HG02943 (cell line): Measurements from ENCODE around the gene VPS13D.
"Not testable (repeated sequence)": the region's sequence is repeated elsewhere in the genome, so short reads cannot be mapped to it uniquely, and the experiment has no call there.

Source experiments
- ATAC-seq: cut with Tn5 transposase; IDR thresholded peaks from one replicate; pipeline ENCODE4 v1.9.1; 2021; ENCODE audit warnings: mild to moderate bottlenecking, low read depth, moderate library complexity; ENCODE audit not compliant: unreplicated experiment

VPS13D gene

DNA sequence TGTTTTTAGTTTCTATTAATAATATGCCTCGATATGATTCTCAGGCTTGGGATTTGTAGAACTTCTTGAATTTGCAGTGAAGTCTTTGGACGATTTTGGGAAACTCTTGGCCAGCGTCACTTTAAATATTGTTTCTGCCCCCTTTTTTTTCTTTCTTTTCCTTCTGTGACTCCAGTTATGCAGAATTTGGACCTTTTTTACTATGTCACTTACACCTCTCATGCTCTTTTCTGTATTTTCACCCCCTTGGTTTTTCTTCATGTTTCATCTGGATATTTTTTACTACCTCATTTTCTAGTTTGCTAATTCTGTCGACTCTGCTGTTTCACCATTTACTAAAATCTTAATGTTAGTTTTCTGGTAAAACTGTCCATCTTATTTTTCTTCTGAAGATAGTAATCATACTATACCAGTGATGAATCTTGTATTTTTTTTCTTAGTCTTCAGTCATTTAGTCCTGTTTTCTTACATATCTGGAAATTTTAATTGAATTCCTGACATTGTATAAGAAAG is 214.6 kb downstream of the VPS13D start:
- ATAC-seq: no peak

DNA sequence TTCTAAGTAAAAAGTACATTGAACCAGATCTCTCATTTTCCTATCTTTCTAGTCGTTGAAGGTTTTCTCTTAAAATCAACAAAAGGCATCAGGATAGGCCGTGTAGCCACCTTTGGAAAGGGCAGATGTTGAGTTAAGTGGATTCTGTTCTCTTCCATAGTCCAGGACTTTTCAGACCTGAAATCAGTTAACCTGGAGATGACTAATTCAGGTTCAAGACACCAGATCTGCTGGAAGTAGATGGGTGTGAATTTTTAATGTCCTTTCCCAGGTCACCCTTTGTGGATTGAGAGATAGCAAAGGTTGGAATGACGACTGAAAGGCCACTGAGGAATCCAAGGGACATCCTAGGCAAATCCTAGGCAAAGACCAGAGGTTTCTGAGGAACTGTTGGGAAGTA is 215.4 kb downstream of the VPS13D start:
- no peak for ATAC-seq

DNA sequence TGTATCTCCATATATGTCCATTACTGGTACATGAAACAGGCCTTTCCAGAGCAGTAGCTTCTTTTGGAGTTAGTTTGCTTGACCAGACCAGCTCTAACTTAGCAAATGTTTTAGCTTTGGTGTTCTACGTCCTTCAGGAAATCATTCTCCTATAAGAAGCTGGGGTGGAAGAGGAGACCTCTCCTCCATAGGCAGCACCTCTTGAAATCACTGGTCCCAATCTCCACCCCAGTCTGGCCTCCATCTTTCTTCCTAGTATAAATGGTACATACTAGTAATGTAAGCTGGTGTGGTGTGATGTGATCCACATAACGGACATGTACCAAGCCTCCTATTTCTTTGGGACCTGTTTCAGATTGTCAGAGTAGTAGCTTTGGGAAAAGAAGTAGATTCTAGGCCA is 216.8 kb downstream of the VPS13D start:
- no peak for ATAC-seq

DNA sequence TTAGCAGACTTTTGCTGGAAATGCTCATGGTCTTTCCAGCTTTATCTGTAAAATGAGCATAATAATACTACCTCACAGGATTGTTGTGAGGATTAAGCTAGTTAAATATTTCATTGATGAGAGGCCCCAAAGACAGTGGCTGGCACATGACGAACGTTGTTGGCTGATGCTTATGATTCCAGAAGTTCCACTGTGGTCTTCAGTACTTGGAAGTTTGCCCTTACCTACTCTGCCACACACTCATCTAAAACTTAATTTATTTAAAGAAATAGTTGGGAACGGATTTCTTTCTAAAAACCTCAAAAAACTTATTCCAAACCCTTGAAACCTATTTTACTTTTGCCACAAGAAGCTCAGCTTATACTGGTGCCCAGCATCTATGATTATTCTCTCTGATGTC is 217.5 kb downstream of the VPS13D start:
- ATAC-seq: no peak

DNA sequence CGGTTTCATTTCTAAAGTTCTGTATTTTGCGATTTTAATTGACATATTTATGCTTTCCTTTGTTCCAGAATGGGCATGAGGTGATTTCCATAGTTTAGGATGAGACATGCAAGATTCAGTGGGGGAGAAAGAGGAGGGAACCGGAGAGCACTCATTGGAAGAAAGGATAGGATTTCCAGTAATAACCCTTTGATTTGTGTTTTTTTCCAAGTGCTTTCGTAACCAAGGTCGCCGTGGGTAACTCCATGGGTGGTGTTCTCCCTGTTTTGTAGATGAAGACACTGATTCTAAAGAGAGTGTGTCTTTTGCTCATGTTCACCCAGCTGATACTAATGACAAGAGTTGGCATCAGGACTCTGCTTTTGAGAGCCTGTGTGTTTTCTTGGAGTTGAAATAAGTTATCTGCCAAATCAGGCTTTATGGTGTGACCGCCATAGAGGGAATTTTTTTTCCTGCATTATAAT is 218.1 kb downstream of the VPS13D start:
- ATAC-seq: no peak

DNA sequence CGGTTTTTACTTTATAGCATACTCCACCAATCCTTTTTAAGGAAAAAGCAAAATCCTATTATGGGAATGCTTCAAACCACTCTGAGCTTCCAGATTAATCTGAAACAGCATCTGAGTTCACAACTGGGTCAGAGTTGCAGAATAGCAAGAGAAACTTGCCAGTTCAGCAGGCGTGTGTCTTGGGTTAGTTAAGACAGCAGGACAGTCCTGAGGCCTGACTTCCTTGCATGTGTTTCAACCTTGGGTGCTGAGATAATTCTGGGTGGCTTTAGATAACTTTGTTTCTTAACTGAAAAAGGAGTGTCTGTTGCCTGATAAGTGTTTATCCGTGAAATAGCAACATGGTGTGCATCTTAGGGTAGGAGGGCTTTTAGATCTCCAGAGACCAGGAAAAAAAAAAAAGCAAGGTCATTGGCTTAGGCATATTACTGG is 218.9 kb downstream of the VPS13D start:
- no peak for ATAC-seq

DNA sequence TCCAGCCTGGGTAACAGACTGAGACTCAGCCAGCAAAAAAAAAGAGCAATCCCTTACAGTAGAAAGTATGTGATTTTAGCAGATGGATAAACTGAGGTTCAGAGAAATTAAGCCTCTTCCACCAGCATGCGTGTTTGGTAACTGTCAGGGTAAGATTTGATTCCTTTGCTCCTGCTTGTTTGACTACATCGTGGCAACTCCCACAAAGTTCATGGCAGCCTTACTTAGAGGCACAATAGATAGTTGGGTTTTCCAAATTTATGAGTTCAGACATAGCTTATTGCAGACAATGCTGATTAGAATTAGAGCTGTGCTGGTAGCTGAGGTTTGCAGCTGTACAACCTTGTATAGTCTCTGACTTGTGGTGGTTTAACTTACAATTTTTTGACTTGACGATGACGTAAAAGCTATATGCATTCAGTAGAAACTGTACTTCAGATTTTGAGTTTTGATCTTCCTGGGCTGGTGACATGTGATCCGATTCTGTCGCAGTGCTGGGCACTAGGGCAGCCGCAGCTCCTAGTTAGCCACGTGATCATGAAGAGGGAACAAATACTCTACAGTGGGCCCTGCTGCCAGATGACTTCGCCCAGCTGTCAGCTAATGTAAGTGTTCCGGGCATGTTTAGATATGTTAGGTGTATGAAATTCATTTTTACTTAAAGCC is 220.4 kb downstream of the VPS13D start:
- no peak for ATAC-seq

DNA sequence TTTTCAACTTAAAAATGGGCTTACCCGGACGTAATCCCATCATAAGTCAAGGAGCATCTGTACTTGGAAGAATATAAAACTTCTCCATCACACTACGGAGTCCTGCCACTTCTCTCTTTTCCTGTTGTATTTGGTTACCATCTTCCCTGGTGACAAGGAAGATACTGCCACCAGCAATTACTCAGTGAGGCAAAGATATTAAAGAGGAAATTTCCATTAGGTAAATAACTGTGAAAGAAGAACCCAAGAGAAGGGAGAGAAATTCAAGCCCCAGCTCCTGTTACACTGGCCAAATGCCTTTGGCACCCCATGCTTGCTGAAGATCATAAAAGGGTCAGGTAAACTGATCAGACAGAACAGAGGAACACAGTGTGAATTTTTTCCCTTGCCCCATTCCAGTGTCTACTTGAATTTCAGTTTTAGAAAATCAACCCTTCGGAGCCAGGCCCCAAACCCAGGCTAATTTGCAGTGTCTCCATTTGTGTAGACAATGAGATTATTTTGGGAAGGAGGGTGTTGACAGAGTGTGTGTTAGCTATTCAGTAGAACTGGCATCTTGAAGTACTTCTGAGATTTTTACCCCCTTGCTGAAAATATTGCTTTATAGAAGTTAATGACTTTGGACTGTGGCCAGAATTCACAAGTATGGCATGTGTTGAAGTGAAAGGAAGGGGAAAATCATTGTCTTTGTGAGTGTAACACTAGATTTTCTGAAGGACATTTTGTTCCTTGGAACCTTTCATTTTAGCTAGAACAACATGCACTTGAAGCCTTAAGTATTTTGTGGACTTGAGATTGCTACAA is 221.1 kb downstream of the VPS13D start:
- no peak for ATAC-seq

DNA sequence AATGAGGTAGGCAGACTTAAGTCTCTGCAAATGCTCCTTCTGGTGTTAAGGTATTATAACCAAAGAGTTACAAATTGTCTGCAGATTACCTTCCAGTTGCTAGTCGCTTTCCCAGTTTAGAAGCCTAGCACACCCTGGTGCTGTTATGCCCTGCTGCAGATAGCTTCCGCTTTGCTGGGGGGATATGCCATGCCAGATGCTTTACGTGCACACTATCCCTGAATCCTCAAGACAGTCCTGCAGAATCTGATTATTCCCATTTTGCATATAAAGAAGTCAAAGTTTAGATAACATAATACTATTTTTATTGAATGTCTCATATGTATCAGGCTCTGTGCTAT is 221.7 kb downstream of the VPS13D start:
- no peak for ATAC-seq

DNA sequence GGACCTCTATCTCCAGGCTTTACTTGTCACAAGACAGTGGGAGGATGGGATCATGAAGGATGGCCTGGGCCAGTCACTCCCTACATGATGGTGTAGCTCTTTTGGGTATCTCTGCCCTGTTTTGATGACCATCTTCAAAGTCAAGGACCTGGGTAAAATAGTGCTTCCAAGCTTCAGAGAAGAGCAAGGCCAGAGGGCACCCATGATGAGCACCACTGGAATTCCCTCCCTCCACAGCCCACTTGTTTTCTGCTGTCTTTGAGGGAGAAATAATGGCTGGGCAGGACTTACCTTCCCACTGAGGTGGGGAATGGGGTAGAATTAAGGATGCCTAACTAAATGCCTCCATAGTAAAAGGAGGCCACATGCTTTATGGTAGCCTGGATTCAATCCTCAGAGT is 222.4 kb downstream of the VPS13D start:
- ATAC-seq: no peak

DNA sequence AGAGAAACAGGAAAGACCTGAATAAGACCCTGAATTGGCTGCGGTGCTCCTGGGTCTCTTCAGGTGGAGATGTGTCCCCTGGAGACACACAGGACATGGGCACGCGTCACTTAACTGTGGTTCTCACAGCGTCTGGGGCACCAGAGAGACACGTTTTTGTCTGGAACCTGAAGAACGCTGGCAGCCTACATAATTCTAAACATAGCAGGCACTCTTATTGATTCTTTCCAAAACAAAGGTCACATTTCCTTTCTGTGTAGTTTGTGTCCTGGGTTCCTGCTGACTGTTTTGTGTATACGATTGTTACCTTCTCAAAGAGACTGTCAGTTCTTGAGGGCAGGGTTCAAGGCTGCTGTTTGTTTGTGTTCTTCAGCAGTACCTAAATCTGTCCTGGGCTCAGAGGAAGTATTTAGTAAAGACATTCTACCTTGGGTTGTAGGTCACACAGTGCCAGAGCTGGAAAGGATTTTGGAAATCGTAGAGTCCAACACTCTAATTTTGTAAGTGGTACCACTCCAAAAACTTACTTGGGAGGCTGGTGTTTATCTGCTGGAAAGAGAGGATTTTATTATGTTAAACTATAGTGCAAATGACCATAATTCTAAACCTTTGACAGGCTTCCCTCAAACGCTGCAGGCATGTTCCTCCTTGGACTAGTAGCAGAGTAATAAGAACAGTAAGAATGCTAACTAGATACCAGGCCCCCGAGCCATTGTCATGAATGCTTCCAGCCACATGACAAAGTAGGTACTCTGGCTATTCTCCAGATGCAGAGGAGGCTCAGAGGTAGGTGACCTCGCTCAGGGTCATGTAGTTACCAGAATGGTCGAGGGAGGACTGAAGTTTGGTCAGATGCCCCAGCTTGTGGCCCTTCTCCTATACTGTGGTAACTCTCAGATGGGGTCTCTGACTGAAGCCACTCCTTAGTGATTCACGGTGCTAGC is 223.8 kb downstream of the VPS13D start:
- ATAC-seq: no peak

DNA sequence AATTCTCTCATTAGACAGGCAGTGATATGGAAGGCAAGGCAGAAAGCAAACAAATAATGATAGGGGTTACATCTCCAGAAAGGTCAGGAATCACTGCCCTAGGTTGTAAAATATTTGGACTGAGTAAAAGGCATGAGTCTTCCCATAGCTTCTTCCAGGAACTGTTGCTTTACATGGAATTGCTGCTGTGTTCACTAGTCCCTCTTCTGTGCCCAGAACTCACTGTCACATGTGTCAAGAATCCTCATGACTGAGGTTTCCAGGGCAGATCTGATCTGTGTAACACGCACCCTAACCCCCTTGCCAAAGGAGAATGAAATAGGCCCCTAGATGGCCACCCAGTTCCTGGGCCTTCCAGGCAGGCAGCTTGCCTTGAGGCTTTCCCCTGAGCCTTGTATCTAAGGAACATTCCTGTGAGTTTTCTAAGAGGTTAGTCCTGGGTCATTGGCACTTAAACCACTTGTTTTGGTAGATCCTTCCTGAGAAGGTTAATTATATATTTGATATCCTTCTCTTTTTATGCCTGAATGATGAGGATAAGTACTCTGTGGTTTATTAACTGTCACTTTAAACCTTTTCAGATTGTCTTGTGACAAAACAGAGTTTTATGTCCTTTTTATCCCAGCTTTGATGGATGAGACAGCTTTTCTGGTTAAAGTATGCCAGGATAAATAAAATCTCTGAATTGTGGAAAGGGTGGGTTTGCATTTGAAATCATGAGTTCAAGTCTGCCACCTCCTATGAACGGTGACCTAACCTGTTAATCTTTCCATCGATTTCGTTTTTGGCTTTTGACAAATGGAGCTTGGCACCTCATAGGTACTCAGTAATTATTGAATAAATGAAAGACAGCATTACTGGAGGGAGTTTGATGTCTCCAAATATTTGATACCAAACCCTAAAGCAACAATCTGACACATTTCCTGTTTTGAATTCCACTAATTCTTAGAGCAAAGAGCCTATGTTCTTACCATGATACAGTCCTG is 224.9 kb downstream of the VPS13D start:
- no peak for ATAC-seq

DNA sequence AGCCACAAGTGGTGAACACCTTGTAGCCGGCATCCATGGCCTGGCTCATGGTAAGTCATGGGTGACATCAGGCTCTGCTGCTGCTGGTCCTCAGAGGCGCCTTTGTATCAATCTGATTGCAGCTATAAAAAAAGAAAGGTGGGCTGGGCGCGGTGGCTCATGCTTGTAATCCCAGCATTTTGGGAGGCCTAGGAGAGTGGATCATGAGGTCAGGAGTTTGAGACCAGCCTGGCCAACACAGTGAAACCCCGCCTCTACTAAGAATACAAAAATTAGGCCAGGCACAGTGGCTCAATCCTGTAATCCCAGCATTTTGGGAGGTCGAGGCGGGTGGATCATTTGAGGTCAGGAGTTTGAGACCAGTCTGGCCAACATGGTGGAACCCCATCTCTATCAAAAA is 226.3 kb downstream of the VPS13D start:
- not testable (repeated sequence) for ATAC-seq

DNA sequence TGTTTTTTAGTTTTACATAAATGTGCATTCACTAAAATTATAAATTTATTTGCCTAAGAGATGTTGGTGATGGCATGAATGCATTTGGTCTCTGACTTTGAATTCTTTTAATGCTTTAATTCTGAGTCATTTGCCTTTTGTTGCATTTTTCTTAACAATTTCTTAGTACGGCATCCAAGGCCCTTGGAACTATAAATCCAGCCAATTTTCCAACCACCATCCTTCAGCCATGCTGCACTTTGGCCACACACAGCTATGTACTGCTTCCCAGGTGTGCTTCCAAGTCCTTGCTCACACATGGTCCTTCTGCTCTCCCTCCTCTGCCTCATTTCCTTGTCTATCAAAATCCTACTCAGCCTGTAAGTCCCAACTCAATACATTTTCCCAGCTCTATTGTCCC is 227.1 kb downstream of the VPS13D start:
- ATAC-seq: no peak

DNA sequence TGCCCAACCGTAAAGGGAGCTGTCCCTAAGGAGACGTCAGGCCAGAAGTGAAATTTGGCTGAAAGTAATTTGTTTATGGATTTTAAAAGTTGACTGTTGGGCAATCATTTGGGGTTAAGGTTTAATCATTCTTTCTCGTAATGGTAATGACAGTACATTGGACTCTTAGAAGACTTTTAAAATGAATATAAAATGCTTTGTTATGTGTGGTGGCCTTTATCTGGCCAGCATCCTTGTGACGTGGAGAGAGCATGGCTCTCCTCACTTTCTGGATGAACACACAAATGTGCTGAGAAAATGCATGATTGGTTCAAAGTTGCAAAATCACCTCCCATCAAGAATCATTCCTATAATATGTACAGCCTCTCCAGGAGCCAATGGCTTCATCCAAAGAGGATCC is 227.9 kb downstream of the VPS13D start:
- ATAC-seq: no peak

DNA sequence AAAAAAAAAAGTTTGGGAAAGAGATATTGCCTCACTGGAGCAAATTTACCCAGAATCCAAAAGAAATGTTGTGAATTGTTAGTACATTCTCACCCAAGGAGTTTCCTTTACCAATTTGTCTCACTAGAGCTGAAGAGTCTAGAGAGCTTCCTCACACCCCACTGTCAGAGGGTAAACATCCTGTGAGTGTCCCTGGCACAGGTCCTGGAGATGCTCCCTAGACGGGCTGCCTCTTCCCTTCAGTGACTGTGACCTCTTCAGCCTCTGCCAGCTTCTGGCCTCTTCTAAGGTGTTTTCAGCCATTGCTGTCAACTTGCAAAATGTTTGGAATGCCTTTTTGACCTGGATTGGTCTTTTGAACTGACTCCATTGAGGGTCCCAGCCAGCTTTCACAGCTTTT is 228.7 kb downstream of the VPS13D start:
- no peak for ATAC-seq

DNA sequence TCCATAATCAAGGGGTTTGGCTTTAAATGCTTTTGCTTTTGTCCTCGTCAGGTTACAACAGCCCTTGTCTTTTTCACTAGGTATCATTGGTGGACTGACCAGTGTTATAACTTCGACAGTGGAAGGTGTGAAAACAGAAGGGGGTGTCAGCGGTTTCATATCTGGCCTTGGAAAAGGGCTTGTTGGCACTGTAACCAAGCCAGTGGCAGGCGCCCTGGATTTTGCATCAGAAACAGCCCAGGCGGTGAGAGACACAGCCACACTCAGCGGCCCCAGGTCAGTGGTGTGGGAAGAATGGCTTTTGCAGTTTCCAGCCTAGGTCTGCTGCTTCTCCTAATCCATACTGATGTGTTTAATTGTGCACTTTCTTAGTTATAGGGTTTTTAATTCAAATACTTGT is 230.3 kb downstream of the VPS13D start:
- ATAC-seq: no peak

DNA sequence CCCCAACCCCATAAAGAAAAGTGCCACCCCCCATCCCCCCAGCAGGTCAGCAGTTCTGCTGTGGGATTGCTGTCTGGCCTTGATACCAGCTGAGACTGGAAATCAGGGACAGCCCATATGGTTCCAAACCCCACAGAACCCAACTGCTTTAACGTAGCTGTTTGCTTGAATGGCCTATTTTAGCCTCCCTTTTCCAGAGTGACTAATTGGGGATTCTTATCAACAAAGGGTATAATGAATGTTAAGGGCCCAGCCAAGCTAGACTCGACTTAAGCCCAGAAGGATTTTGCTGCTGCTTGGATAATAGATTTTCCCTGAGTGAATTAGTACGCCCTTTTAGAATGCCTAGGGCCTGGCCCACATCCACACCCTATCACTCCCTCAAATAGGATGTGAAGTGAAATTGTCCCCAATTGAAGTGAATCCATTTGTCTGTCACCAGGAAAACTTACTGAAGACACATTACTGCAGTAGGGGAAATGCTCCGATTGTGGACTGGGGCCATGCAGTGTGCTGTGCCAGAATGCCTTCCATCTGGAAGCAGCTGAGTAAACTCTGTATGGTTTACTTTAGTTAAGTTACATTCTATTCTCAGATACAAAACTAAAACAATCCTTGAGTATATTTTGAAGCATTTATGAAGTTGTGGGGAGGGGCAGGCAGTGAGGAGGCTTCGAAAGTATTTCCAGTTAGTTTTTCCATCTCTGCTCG is 231.2 kb downstream of the VPS13D start:
- no peak for ATAC-seq

DNA sequence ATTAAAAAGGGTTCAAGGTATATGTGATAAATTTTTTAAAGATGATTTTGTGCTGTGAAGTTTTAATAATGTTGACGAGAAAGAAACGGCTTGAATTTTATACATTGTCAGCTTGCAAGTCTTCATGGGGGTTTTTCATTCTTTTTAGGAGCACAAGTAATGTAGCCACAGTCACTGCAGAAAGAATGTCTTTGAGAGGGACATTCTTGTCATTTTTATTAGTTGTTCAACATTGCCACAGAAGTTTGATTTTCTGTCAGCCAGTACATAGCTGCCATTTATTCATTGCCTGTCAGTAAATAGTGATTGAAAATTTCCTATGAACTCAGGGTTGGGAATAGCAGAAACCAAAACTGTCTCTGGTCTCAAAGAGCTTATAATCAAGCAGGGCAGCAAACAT is 231.9 kb downstream of the VPS13D start:
- no peak for ATAC-seq
